ENCODE results near the gene SLC17A4. TPM values are rescaled to one million over a fixed set of nuclear protein-coding genes. Genes with fewer than 3 reads are reported as not detected.

The SLC17A4 gene
- total and polyA plus RNA-seq, 2 donors from 2014 or later, result 0.88 to 1.8 TPM

- no peak for DNase-seq
- Histone ChIP-seq H3K27me3 (ENCODE audit: control insufficient read depth, insufficient read depth, low read length) (no peaks in the 10 kb centered on the region), H3K9me3 (ENCODE audit: control insufficient read depth in 2 of 3, insufficient read depth in 1 of 3, low read length in 3 of 3) (no peaks in the 10 kb centered on the region), H3K9ac (ENCODE audit: low read length in 3 of 3) (no peak overlapping the region), H3K27ac (ENCODE audit: low read depth in 2 of 2, low read length in 2 of 2) (no peak overlapping the region), H3K4me1 (ENCODE audit: control insufficient read depth in 2 of 3, insufficient read depth in 2 of 3, low read depth in 1 of 3, low read length in 3 of 3) (peaks cover 0 to 4% (median 0%) of the 10 kb centered on the region in 3 donors), H3K4me3 (ENCODE audit: low read length in 3 of 3) (no peak overlapping the region), H3K36me3 (ENCODE audit: control insufficient read depth in 2 of 3, insufficient read depth in 3 of 3, low read length in 3 of 3) (peaks cover 0 to 6% (median 3%) of the 10 kb centered on the region in 3 donors)
- intact Hi-C loops (cut with DNase I), result no loop called here
- TF ChIP-seq CTCF (IDR thresholded peaks at IDR 0.05; ENCODE audit: borderline replicate concordance, extremely low read depth, insufficient read depth), result no peak
- no peak for FAIRE-seq
These were observed 39.4 kb downstream of the SLC17A4 start for GRCh38 chr6:25793970-25794369.

- peaks cover 0 to 4% (median 0%) of the 10 kb centered on the region in 3 donors for H3K4me1 ChIP-seq (ENCODE audit: control insufficient read depth in 2 of 3, insufficient read depth in 2 of 3, low read depth in 1 of 3, low read length in 3 of 3)
- DNase-seq, result no peak
- no peaks in the 10 kb centered on the region for H3K9me3 ChIP-seq (ENCODE audit: control insufficient read depth in 2 of 3, insufficient read depth in 1 of 3, low read length in 3 of 3)
- intact Hi-C loops (cut with DNase I), result no loop called here
- H3K9ac ChIP-seq (ENCODE audit: low read length in 3 of 3), result no peak overlapping the region
- H3K27me3 ChIP-seq (ENCODE audit: control insufficient read depth, insufficient read depth, low read length), result no peaks in the 10 kb centered on the region
- no peak overlapping the region for H3K27ac ChIP-seq (ENCODE audit: low read depth in 2 of 2, low read length in 2 of 2)
- no peak for FAIRE-seq
- peaks cover 0 to 6% (median 3%) of the 10 kb centered on the region in 3 donors for H3K36me3 ChIP-seq (ENCODE audit: control insufficient read depth in 2 of 3, insufficient read depth in 3 of 3, low read length in 3 of 3)
- TF ChIP-seq CTCF (IDR thresholded peaks at IDR 0.05; ENCODE audit: borderline replicate concordance, extremely low read depth, insufficient read depth), result no peak
- no peak overlapping the region for H3K4me3 ChIP-seq (ENCODE audit: low read length in 3 of 3)
These were observed 40.2 kb downstream of the SLC17A4 start for GRCh38 chr6:25794784-25795183.

GRCh38 chr6:25801436-25801835 lies 46.9 kb downstream of the SLC17A4 start:
- H3K9me3 ChIP-seq (ENCODE audit: control insufficient read depth in 2 of 3, insufficient read depth in 1 of 3, low read length in 3 of 3), result no peaks in the 10 kb centered on the region
- no peak for FAIRE-seq
- no peak for TF ChIP-seq CTCF (IDR thresholded peaks at IDR 0.05; ENCODE audit: borderline replicate concordance, extremely low read depth, insufficient read depth)
- H3K4me3 ChIP-seq (ENCODE audit: low read length in 3 of 3), result no peak overlapping the region
- H3K27ac ChIP-seq (ENCODE audit: low read depth in 2 of 2, low read length in 2 of 2), result no peak overlapping the region
- peaks cover 0 to 6% (median 3%) of the 10 kb centered on the region in 3 donors for H3K36me3 ChIP-seq (ENCODE audit: control insufficient read depth in 2 of 3, insufficient read depth in 3 of 3, low read length in 3 of 3)
- H3K4me1 ChIP-seq (ENCODE audit: control insufficient read depth in 2 of 3, insufficient read depth in 2 of 3, low read depth in 1 of 3, low read length in 3 of 3), result no peaks in the 10 kb centered on the region
- DNase-seq, result no peak
- no peaks in the 10 kb centered on the region for H3K27me3 ChIP-seq (ENCODE audit: control insufficient read depth, insufficient read depth, low read length)
- intact Hi-C loops (cut with DNase I), result no loop called here
- H3K9ac ChIP-seq (ENCODE audit: low read length in 3 of 3), result no peak overlapping the region

GRCh38 chr6:25804804-25805203 lies 50.3 kb downstream of the SLC17A4 start:
- no peak for TF ChIP-seq CTCF (IDR thresholded peaks at IDR 0.05; ENCODE audit: borderline replicate concordance, extremely low read depth, insufficient read depth)
- Histone ChIP-seq H3K9me3 (ENCODE audit: control insufficient read depth in 2 of 3, insufficient read depth in 1 of 3, low read length in 3 of 3) (no peaks in the 10 kb centered on the region), H3K4me1 (ENCODE audit: control insufficient read depth in 2 of 3, insufficient read depth in 2 of 3, low read depth in 1 of 3, low read length in 3 of 3) (no peaks in the 10 kb centered on the region), H3K27me3 (ENCODE audit: control insufficient read depth, insufficient read depth, low read length) (no peaks in the 10 kb centered on the region), H3K9ac (ENCODE audit: low read length in 3 of 3) (no peak overlapping the region), H3K4me3 (ENCODE audit: low read length in 3 of 3) (no peak overlapping the region), H3K27ac (ENCODE audit: low read depth in 2 of 2, low read length in 2 of 2) (no peak overlapping the region), H3K36me3 (ENCODE audit: control insufficient read depth in 2 of 3, insufficient read depth in 3 of 3, low read length in 3 of 3) (no peaks in the 10 kb centered on the region)
- intact Hi-C loops (cut with DNase I), result no loop called here
- DNase-seq (no peak), FAIRE-seq (no peak)
